HepG2 (cell line): ENCODE measurements around the gene DPP7. TPM values are rescaled to one million over a fixed set of nuclear protein-coding genes. Genes with fewer than 3 reads are reported as not detected.

Experiments used
- ATAC-seq: fragments of 200-7000 bp; cut with Tn5 transposase; 3 replicates; pipeline ENCODE4 v1.9.1; 2020; ENCODE audit warnings: mild to moderate bottlenecking, moderate library complexity
- BruUV-seq: library from RNA; stranded (reverse); fragments of 400-500 nt; replicated peaks from 2 replicates; lab custom pipeline; 2021; lab: Mats Ljungman, UMichigan
- CTCF ChIA-PET: fragments of 300-600 bp; formaldehyde crosslinking; extraction: SDS; loops from one replicate; lab custom pipeline; 2021; ENCODE audit warnings: low total read pairs, inconsistent platforms, low intra/inter-chr PET ratio; lab: Yijun Ruan, JAX
- POLR2A ChIA-PET: fragments of 350-600 bp; sonication (Branson Sonifier 250); formaldehyde crosslinking; loops from one replicate; lab custom pipeline; 2020; ENCODE audit warnings: antibody characterized with exemption, inconsistent platforms; lab: Yijun Ruan, JAX
- DNase-seq: peaks from one replicate; pipeline ENCODE4 v3.0.0-alpha.2; 2015; ENCODE audit warnings: low spot score
- FAIRE-seq: peaks from 3 replicates; lab custom pipeline; 2011; peaks lifted over from hg19 to GRCh38; lab: Jason Lieb, UNC
- H2AFZ ChIP-seq: one replicate; pipeline ENCODE4 v1.6.1; 2011; ENCODE audit warnings: low read length, inconsistent platforms
- H3K27ac ChIP-seq: fragments of 300-600 bp; 3 replicates; pipeline ENCODE4 v1.8.0; 2011; ENCODE audit warnings: mixed run types, mild to moderate bottlenecking, mixed read lengths, low read length, inconsistent platforms; ENCODE audit not compliant: insufficient read depth; ENCODE audit errors: extremely low read length
- H3K27me3 ChIP-seq, 2 experiments: fragments of 200-600 bp in 1 of 2; 2 replicates in 1 of 2; 3 replicates in 1 of 2; pipeline versions ENCODE4 v1.6.0 to v1.8.0; 2011; ENCODE audit warnings: low read length in 2 of 2, mild to moderate bottlenecking in 2 of 2, moderate library complexity in 2 of 2, inconsistent platforms in 1 of 2; ENCODE audit not compliant: insufficient read depth in 2 of 2, control insufficient read depth in 1 of 2
- H3K36me3 ChIP-seq, 2 experiments: fragments of 200-600 bp in 1 of 2; replicated peaks in 1 of 2; 2 replicates in 1 of 2; 3 replicates in 1 of 2; pipeline versions ENCODE4 v1.5.1 to v1.8.0; 2011; ENCODE audit warnings: low read length in 2 of 2, inconsistent platforms in 1 of 2; ENCODE audit not compliant: insufficient read depth in 2 of 2, control insufficient read depth in 1 of 2
- H3K4me1 ChIP-seq: 2 replicates; pipeline ENCODE4 v1.5.1; 2012; ENCODE audit warnings: low read length, inconsistent platforms; ENCODE audit not compliant: insufficient read depth
- H3K4me2 ChIP-seq: 2 replicates; pipeline ENCODE4 v1.6.0; 2011; ENCODE audit warnings: low read depth, low read length, inconsistent platforms
- H3K4me3 ChIP-seq, 3 experiments: fragments of 200-600 bp in 1 of 3; sonication (generic), shearing (Covaris generic) in 1 of 3; replicated peaks in 1 of 3; 2 replicates each; pipeline ENCODE4 v1.5.1; 2011 to 2016; ENCODE audit warnings: low read length in 3 of 3, inconsistent platforms in 2 of 3, low read depth in 2 of 3, mild to moderate bottlenecking in 2 of 3, control low read depth in 1 of 3, mixed read lengths in 1 of 3; ENCODE audit not compliant: insufficient read depth in 1 of 3
- H3K79me2 ChIP-seq: one replicate; pipeline ENCODE4 v1.6.1; 2011; ENCODE audit warnings: low read length, inconsistent platforms; ENCODE audit not compliant: insufficient read depth
- H3K9ac ChIP-seq: 2 replicates; pipeline ENCODE4 v1.6.0; 2011; ENCODE audit warnings: mild to moderate bottlenecking, low read depth, low read length, inconsistent platforms; ENCODE audit not compliant: insufficient read depth
- H3K9me3 ChIP-seq: 2 replicates; pipeline ENCODE4 v1.5.1; 2012; ENCODE audit warnings: mild to moderate bottlenecking, low read length
- H4K20me1 ChIP-seq: 2 replicates; pipeline ENCODE4 v1.6.0; 2011; ENCODE audit warnings: inconsistent platforms, mild to moderate bottlenecking, low read length, moderate library complexity; ENCODE audit not compliant: insufficient read depth
- MTF2 ChIP-seq: sonication (generic); formaldehyde crosslinking; IDR thresholded peaks from 2 replicates; pipeline ENCODE4 v1.5.0; 2020; ENCODE audit warnings: missing genetic modification reagents, borderline replicate concordance
- ZC3H13 ChIP-seq: sonication (generic); formaldehyde crosslinking; IDR thresholded peaks from 2 replicates; pipeline ENCODE4 v1.8.1; 2023; ENCODE audit warnings: mild to moderate bottlenecking, missing genetic modification reagents, moderate library complexity
- ZNF619 ChIP-seq: sonication (generic); formaldehyde crosslinking; IDR thresholded peaks from 2 replicates; pipeline ENCODE4 v1.4.0; 2020; ENCODE audit warnings: mild to moderate bottlenecking, missing genetic modification reagents
- WGBS: methylation state at CpG from one replicate; pipeline ENCODE4 v1.1.6; 2017; ENCODE audit warnings: low lambda C conversion rate; 5-methylcytosine and 5-hydroxymethylcytosine counted together
- in situ Hi-C: cut with HindIII; loops from 2 replicates; pipeline ENCODE4 v1.10.0; 2017; ENCODE audit warnings: low pct_unique_long_range_greater_than_20kb; ENCODE audit not compliant: extremely low pct_ligation_motif_present
- intact Hi-C: fragments of 100-400 bp; cut with micrococcal nuclease; formaldehyde crosslinking; loops from one replicate; pipeline ENCODE4 v1.10.0; 2022; ENCODE audit not compliant: unreplicated experiment
- polyA plus RNA-seq, 8 experiments: library from polyadenylated mRNA; depleted of rRNA in 3 of 8; stranded (reverse) in 7 of 8; unstranded in 1 of 8; fragments of >200 nt; fragmentation: Illumina TruSeq in 4 of 8; extraction: Trizol in 4 of 8; gene quantifications; 2 replicates each; pipeline versions ENCODE4 v1.2.1 to v1.2.3, GENCODE V29; 2011 to 2016; ENCODE audit warnings: low read depth in 4 of 8, missing spikeins in 1 of 8, mixed read lengths in 1 of 8; ENCODE audit not compliant: insufficient read depth in 1 of 8
- total RNA-seq, 5 experiments: library from RNA; depleted of rRNA; stranded (reverse); fragments of >200 nt; fragmentation: Illumina TruSeq; extraction: Trizol; gene quantifications; 2 replicates each; pipeline ENCODE4 v1.2.3, GENCODE V29; 2016; ENCODE audit warnings: low read depth in 1 of 5
- TF ChIP-seq, protein P1 (sequence below): sonication (generic); formaldehyde crosslinking; IDR thresholded peaks from 2 replicates; pipeline ENCODE4 v1.4.0; 2020; ENCODE audit warnings: missing genetic modification reagents

DPP7 gene
- total and polyA plus RNA-seq, 2 of the 13 experiments (the other 11 are each of a cell fraction or from before 2014, with no cell fraction given): 1.2 to 4.5 TPM

DNA sequence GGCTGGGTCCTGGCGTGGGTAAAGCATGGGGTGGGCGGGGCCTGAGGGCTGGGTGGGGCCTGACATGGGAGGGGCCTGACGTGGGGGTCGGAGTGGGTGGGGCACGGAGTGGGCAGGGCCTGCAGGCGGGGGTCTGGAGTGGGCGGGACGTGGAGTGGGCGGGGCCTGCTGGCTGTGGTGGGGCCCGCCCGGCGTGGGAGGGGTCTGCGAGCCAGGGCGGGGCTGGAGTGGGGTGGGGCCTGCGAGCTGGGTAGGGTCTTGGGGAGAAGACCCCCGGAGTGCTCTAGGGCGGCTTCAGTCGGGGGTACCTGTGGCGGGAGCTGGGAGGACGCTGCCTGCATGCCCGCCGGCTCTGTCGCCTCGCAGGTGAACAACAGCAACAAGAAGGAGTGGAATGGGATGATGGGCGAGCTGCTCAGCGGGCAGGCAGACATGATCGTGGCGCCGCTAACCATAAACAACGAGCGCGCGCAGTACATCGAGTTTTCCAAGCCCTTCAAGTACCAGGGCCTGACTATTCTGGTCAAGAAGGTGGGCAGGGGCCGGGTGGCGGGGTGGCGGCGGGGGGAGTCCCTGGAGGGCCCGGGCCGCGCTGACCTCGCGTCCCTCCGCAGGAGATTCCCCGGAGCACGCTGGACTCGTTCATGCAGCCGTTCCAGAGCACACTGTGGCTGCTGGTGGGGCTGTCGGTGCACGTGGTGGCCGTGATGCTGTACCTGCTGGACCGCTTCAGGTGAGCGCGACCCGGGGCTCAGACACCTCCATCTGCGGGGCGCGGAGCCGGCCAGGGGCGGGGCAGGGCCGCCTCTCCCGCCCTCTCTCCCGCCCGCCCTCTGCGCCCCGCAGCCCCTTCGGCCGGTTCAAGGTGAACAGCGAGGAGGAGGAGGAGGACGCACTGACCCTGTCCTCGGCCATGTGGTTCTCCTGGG lies 47.3 kb upstream of the DPP7 start:
- Histone ChIP-seq H3K27ac (no peak overlapping the region), H3K27me3 (peaks cover 20 to 88% of the 10 kb centered on the region in 2 experiments; a peak in 4 of 5 replicates), H3K36me3 (no peaks in the 10 kb centered on the region), H3K9ac (no peak overlapping the region), H3K9me3 (no peaks in the 10 kb centered on the region), H3K4me2 (peak overlapping the region; percentile 63; the same call in 1 of the 2 replicates), H4K20me1 (no peaks in the 10 kb centered on the region), H3K4me1 (no peaks in the 10 kb centered on the region), H3K4me3 (peak overlapping the region in 2 of 3 experiments; percentile 13 to 62; a peak in 3 of 6 replicates), H2AFZ (no peak overlapping the region), H3K79me2 (no peaks in the 10 kb centered on the region)
- 11% methylated on average over 7 of the region's 71 CpGs for WGBS
- no TSS peak for BruUV-seq
- ChIA-PET POLR2A (interaction anchor here (0.6 to 1.3 kb wide), 5 partner anchors 8 to 62 kb away, joined by 3 to 5 read pairs (median 3); partner anchors contain the start of genes LRRC26 and TPRN), CTCF (interaction anchor here (1.1 kb wide), 1 partner anchor 74 kb away, joined by 3 read pairs; no protein-coding TSS in a partner anchor)
- FAIRE-seq: no peak
- in situ Hi-C loops: no loop called here
- intact Hi-C loops: no loop called here
- peak; percentile 12 for ATAC-seq
- no peak for DNase-seq
- TF ChIP-seq, protein P1, sequence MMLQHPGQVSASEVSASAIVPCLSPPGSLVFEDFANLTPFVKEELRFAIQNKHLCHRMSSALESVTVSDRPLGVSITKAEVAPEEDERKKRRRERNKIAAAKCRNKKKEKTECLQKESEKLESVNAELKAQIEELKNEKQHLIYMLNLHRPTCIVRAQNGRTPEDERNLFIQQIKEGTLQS: no peak
- no peak for TF ChIP-seq ZNF619 (CRISPR knock-in tag)
- TF ChIP-seq MTF2 (CRISPR knock-in tag): 0 out of 2 replicates have a peak, but pooled peaks have one; percentile 30
- TF ChIP-seq ZC3H13 (CRISPR knock-in tag): no peak
- TF ChIP-seq, all 625 proteins: peak for 1
